Fibroblast of villous mesenchyme (primary cell): Measurements from ENCODE around the gene PNCK. TPM values are rescaled to one million over a fixed set of nuclear protein-coding genes. Genes with fewer than 3 reads are reported as not detected.

ENCODE experiments used
- DNase-seq: peaks from one replicate; pipeline ENCODE4 v3.0.0-alpha.2; 2010; ENCODE audit warnings: low read depth
- H3K4me3 ChIP-seq: 2 replicates; pipeline ENCODE4 v1.5.1; 2011; ENCODE audit warnings: low read depth, mild to moderate bottlenecking, low read length
- small RNA-seq: library from RNA; depleted of rRNA; stranded (forward); fragments of <200 nt; gene quantifications from one replicate; pipeline ENCODE3, GENCODE V24; 2012
- total RNA-seq: library from RNA; depleted of rRNA; stranded (reverse); fragments of >200 nt; gene quantifications from 2 replicates; pipeline ENCODE4 v1.2.3, GENCODE V29; 2012
- TF ChIP-seq, protein P1 (sequence below): IDR thresholded peaks from 2 replicates; pipeline ENCODE4 v1.5.1; 2012; ENCODE audit warnings: low read depth, mild to moderate bottlenecking, low read length; ENCODE audit not compliant: insufficient read depth

Gene PNCK
- total RNA-seq, 1 donor: under 0.01 TPM

DNA sequence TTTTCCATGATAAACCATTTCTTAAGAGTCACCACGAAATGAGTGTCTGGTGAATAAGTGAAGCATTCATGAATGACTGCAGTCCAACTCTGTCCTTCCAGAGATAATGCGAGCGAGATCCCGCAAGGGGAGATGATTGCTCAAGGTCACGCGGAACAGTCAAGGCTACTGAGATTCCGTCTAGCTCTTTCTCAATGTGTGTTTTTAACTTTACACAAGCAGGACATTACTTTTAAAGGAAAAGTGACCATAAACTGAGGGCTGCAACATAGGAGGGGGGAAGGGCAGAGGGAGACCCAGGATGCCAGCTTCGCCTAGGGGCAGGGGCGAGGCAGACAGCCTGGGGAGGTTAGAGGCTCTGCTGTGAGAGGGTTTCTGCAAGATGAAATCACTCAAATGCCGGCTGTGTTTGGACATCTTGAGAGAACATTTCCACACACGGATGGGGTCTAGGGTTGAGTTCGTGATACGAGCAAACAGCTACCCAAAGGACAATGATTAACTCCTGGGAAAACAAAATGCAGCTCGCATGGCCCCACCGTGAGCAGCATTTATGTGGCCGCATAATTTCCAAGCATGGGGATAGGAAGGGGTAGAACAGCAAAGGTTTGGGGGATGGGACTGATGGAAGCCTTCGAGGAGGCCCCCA is 50.8 kb downstream of the PNCK start:
- DNase-seq: peak; percentile 37
- TF ChIP-seq, protein P1, sequence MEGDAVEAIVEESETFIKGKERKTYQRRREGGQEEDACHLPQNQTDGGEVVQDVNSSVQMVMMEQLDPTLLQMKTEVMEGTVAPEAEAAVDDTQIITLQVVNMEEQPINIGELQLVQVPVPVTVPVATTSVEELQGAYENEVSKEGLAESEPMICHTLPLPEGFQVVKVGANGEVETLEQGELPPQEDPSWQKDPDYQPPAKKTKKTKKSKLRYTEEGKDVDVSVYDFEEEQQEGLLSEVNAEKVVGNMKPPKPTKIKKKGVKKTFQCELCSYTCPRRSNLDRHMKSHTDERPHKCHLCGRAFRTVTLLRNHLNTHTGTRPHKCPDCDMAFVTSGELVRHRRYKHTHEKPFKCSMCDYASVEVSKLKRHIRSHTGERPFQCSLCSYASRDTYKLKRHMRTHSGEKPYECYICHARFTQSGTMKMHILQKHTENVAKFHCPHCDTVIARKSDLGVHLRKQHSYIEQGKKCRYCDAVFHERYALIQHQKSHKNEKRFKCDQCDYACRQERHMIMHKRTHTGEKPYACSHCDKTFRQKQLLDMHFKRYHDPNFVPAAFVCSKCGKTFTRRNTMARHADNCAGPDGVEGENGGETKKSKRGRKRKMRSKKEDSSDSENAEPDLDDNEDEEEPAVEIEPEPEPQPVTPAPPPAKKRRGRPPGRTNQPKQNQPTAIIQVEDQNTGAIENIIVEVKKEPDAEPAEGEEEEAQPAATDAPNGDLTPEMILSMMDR: no peak
- H3K4me3 ChIP-seq: no peak overlapping the region

DNA sequence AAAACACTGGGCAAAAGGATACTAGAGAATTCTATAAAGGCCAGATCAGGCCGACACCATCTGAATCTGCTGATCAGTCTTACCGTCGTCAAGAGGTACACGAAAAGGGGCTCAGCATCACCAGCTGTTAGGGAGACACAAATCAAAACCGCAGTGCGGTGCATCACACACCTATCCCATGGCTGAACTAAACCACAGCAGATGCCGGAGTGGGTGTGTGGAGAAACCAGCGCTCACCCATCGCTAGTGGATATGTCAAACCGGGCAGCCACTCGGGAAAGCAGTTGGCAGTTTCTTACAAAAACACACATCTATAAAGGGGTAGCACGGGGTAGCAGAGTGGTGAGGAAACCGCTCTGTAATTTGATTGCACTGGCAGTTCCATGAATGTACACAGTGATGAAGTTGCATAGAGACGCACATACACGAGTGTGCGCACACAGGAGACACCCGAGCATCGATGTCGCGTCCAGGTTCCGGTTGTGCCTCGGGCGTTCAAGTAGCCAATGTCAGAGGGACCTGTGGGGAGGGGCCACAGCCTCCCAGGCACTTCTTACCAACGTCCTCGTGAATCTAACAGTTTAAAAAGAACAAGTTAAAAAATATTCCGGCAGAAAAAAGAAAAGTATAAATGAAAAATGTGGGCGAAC is 51.5 kb downstream of the PNCK start:
- DNase-seq: no peak
- H3K4me3 ChIP-seq: no peak overlapping the region
- TF ChIP-seq, protein P1: no peak

DNA sequence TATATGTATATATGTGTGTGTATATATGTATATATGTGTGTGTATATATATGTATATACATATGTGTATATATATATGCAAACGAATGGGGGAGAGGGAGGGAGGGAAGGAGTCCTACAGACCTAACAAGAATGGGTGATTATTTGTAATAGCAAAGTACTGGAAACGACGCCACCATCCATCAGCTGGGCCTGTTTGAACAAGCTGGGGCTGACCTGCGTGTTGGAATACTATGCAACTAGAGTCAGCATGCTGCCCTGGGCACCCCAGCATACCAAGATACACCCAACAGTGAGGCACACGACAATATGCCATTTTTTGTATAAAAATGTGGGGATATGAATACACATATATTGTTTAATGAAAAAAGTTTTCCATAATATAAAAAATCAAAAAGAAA is 53.0 kb downstream of the PNCK start:
- TF ChIP-seq, protein P1: no peak

More for the DNA sequence above, 53.0 kb downstream of the PNCK start:
- no peak for DNase-seq
- H3K4me3 ChIP-seq: no peak overlapping the region

Small RNA genes within 50 kb of the gene (small RNA-seq; reads per million reads assigned to genes)
- gene RN7SL687P: not detected

Other genes starting within 250 kb of the PNCK start
- 1.9 and 3.0 TPM in 2 replicates for gene TREX2, start 227.8 kb downstream of the PNCK start, total RNA-seq
- gene HAUS7, start 203.2 kb downstream of the PNCK start, total RNA-seq: 10.8 and 16.8 TPM in 2 replicates
- gene BGN, start 178.8 kb downstream of the PNCK start, total RNA-seq: 14.7 and 62.5 TPM in 2 replicates
- not detected in 2 replicates for gene ATP2B3, start 156.2 kb downstream of the PNCK start, total RNA-seq
- gene CCNQ, start 74.7 kb downstream of the PNCK start, total RNA-seq: 38.9 and 42.8 TPM in 2 replicates
- under 0.01 TPM in 1 of 2 replicates, not detected in the other for gene DUSP9, start 26.6 kb downstream of the PNCK start, total RNA-seq
- 9.1 and 12.2 TPM in 2 replicates for gene SLC6A8, start 14.1 kb upstream of the PNCK start, total RNA-seq
- gene BCAP31, start 50.6 kb upstream of the PNCK start, total RNA-seq: 105 and 127 TPM in 2 replicates
- gene ABCD1, start 51.0 kb upstream of the PNCK start, total RNA-seq: 15.5 and 19.3 TPM in 2 replicates
- gene PLXNB3, start 90.4 kb upstream of the PNCK start, total RNA-seq: 3.0 and 3.5 TPM in 2 replicates
- 0.86 and 0.97 TPM in 2 replicates for gene SRPK3, start 107.2 kb upstream of the PNCK start, total RNA-seq
- 37.4 and 40.2 TPM in 2 replicates for gene IDH3G, start 120.6 kb upstream of the PNCK start, total RNA-seq
- gene SSR4, start 120.9 kb upstream of the PNCK start, total RNA-seq: 122 and 133 TPM in 2 replicates
- 0.32 and 0.43 TPM in 2 replicates for gene PDZD4, start 156.7 kb upstream of the PNCK start, total RNA-seq
- 16.4 and 54.4 TPM in 2 replicates for gene L1CAM, start 212.4 kb upstream of the PNCK start, total RNA-seq
- under 0.01 TPM in 1 of 2 replicates, not detected in the other for gene AVPR2, start 230.9 kb upstream of the PNCK start, total RNA-seq